Measurements from ENCODE around the gene IL6. TPM values are rescaled to one million over a fixed set of nuclear protein-coding genes. Genes with fewer than 3 reads are reported as not detected.

The IL6 gene
- total RNA-seq, 1 experiment from 2014 or later = 0.52 TPM

GRCh38 chr7:22771872-22772228 is 44.9 kb downstream of the IL6 start:
- no peak for TF ChIP-seq ZNF512 (CRISPR knock-in tag; IDR thresholded peaks at IDR 0.05; ENCODE audit: borderline replicate concordance)
- no peak for TF ChIP-seq RORB (CRISPR knock-in tag; IDR thresholded peaks at IDR 0.05)
- TF ChIP-seq PREB (CRISPR knock-in tag; IDR thresholded peaks at IDR 0.05; ENCODE audit: borderline replicate concordance) = no peak
- TF ChIP-seq CREM (CRISPR knock-in tag; IDR thresholded peaks at IDR 0.05) = no peak
- no peak for TF ChIP-seq ATF6 (CRISPR knock-in tag; IDR thresholded peaks at IDR 0.05)
- no peak for TF ChIP-seq NFYB (CRISPR knock-in tag; conservative IDR thresholded peaks at IDR 0.05; ENCODE audit: low read depth)
- no peak for TF ChIP-seq USF2 (CRISPR knock-in tag; IDR thresholded peaks at IDR 0.05)
- TF ChIP-seq ZNF425 (CRISPR knock-in tag; conservative IDR thresholded peaks at IDR 0.05) = no peak
- TF ChIP-seq SOX15 (CRISPR knock-in tag; IDR thresholded peaks at IDR 0.05) = no peak
- no peak for TF ChIP-seq NFATC4 (CRISPR knock-in tag; IDR thresholded peaks at IDR 0.05)
- Mint-ChIP-seq H3K27ac (no peak overlapping the region), H3K27me3 (ENCODE audit: low read depth) (no peaks in the 10 kb centered on the region), H3K36me3 (peaks cover 8% of the 10 kb centered on the region; the same call in 1 of the 2 replicates), H3K9me3 (peaks cover 13% of the 10 kb centered on the region), H3K4me1 (no peaks in the 10 kb centered on the region), H3K4me3 (no peak overlapping the region)
- no peak for ATAC-seq
- CTCF ChIA-PET = interaction anchor here (1.7 kb wide), 1 partner anchor 11 kb away, joined by 13 read pairs; no protein-coding TSS in a partner anchor
- DNase-seq (ENCODE audit: low spot score) = no peak
- POLR2A ChIA-PET = no interaction called here

GRCh38 chr7:22772885-22773284 is 45.9 kb downstream of the IL6 start:
- no peaks in the 10 kb centered on the region for H3K27me3 Mint-ChIP-seq (ENCODE audit: low read depth)
- ChIA-PET POLR2A (no interaction called here), CTCF (interaction anchor here (0.8 kb wide), 1 partner anchor 9 kb away, joined by 4 read pairs; no protein-coding TSS in a partner anchor)
- peaks cover 8% of the 10 kb centered on the region; the same call in 1 of the 2 replicates for H3K36me3 Mint-ChIP-seq
- H3K9me3 Mint-ChIP-seq = peaks cover 13% of the 10 kb centered on the region
- H3K4me1 Mint-ChIP-seq = no peaks in the 10 kb centered on the region
- ATAC-seq (no peak), DNase-seq (ENCODE audit: low spot score) (no peak)
- no peak overlapping the region for H3K4me3 Mint-ChIP-seq
- no peak overlapping the region for H3K27ac Mint-ChIP-seq
- TF ChIP-seq NR3C1 (CRISPR knock-in tag; conservative IDR thresholded peaks at IDR 0.05; ENCODE audit: low read depth) = no peak
- TF ChIP-seq USF1 (CRISPR knock-in tag; IDR thresholded peaks at IDR 0.05) = no peak
- TF ChIP-seq ATF2 (CRISPR knock-in tag; IDR thresholded peaks at IDR 0.05; ENCODE audit: borderline replicate concordance, low read depth) = no peak
- no peak for TF ChIP-seq GABPB1 (CRISPR knock-in tag; IDR thresholded peaks at IDR 0.05)
- no peak for TF ChIP-seq CDX4 (CRISPR knock-in tag; IDR thresholded peaks at IDR 0.05; ENCODE audit: borderline replicate concordance)
- TF ChIP-seq ARID4B (CRISPR knock-in tag; IDR thresholded peaks at IDR 0.05; ENCODE audit: borderline replicate concordance) = no peak
- TF ChIP-seq ZNF138 (CRISPR knock-in tag; conservative IDR thresholded peaks at IDR 0.05) = no peak
- TF ChIP-seq ETV6 (CRISPR knock-in tag; IDR thresholded peaks at IDR 0.05) = no peak
- no peak for TF ChIP-seq NR1H2 (CRISPR knock-in tag; IDR thresholded peaks at IDR 0.05)
- TF ChIP-seq TEAD1 (CRISPR knock-in tag; IDR thresholded peaks at IDR 0.05) = no peak

Data from WTC11 (cell line).